Measurements from ENCODE around the gene PDGFA.

DNA sequence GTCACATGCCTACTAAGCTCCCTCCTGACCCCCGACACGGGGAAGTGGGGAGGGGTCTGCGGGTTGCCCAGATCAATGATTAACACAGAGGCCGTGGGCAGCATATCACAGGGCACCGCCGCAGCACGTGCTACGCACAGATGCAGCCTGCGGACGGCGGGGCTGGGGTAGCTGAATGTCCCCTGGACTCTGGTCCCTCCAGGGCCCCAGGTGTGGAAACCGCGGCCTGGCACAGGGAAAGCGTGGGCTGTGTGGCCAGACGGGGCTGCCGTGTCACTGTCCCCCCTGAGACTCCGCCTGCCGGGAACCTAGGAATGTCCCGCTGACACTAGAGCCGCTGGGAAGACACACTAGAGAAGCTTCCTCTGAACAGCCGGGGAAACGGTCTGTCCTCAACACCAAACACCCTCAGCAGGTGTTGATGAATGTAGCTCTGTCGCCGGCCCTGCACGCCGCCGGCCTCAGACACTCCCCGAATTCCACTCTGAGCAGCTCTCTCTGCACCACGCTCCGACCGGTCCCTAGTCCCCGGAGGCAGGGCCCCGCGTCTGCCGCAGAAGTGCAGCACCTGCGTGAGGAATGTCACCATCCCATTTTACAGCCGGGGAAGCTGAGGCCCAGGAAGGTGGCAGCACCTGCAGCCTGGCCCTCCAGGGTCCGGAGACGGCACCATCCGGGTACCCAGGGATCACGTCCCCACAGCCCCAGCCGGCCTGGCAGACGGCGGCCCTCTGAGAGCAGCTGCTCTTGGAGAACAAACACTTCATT, 33.4 kb upstream of the PDGFA start:
- TF ChIP-seq REST (IDR thresholded peaks at IDR 0.05; ENCODE audit: insufficient read depth in 1 of 2, low read depth in 2 of 2, low read length in 2 of 2) (no peak), POLR2AphosphoS5 (IDR thresholded peaks at IDR 0.05; ENCODE audit: low read depth, low read length) (no peak), SIN3A (IDR thresholded peaks at IDR 0.05; ENCODE audit: borderline replicate concordance, insufficient read depth, low read length) (no peak), TAF1 (IDR thresholded peaks at IDR 0.05; ENCODE audit: borderline replicate concordance, insufficient read depth, low read length) (no peak)
